Brain microvascular endothelial cell (primary cell): ENCODE data around the gene MALAT1.

Source experiments
- DNase-seq: peaks from one replicate; pipeline ENCODE4 v3.0.0-alpha.2; 2020
- H3K27ac ChIP-seq: fragments of 250-450 bp; sonication (Bioruptor Pico); 2 replicates; pipeline ENCODE4 v1.5.1; 2020; ENCODE audit warnings: mild to moderate bottlenecking, moderate library complexity
- H3K27me3 ChIP-seq: fragments of 250-450 bp; sonication (Bioruptor Pico); replicated peaks from 2 replicates; pipeline ENCODE4 v1.5.1; 2020; ENCODE audit warnings: mild to moderate bottlenecking
- H3K36me3 ChIP-seq: fragments of 250-450 bp; sonication (Bioruptor Pico); replicated peaks from 2 replicates; pipeline ENCODE4 v1.5.1; 2020; ENCODE audit warnings: mild to moderate bottlenecking
- H3K4me3 ChIP-seq: 2 replicates; pipeline ENCODE4 v1.5.1; 2011; ENCODE audit warnings: low read depth, mild to moderate bottlenecking, control low read depth, low read length, moderate library complexity
- in situ Hi-C: cut with HindIII; loops from 2 replicates; pipeline ENCODE4 v1.10.0; 2017; ENCODE audit warnings: low sequenced_read_pairs, low pct_ligation_motif_present
- TF ChIP-seq, protein P1 (sequence below): IDR thresholded peaks from 2 replicates; pipeline ENCODE4 v1.5.1; 2011; ENCODE audit warnings: low read depth, mild to moderate bottlenecking, moderate library complexity, low read length, control low read depth, inconsistent platforms; ENCODE audit errors: missing control alignments

The MALAT1 gene

DNA sequence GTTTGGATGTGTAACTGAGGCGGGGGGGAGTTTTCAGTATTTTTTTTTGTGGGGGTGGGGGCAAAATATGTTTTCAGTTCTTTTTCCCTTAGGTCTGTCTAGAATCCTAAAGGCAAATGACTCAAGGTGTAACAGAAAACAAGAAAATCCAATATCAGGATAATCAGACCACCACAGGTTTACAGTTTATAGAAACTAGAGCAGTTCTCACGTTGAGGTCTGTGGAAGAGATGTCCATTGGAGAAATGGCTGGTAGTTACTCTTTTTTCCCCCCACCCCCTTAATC is 2.3 kb downstream of the MALAT1 start:
- TF ChIP-seq, protein P1, sequence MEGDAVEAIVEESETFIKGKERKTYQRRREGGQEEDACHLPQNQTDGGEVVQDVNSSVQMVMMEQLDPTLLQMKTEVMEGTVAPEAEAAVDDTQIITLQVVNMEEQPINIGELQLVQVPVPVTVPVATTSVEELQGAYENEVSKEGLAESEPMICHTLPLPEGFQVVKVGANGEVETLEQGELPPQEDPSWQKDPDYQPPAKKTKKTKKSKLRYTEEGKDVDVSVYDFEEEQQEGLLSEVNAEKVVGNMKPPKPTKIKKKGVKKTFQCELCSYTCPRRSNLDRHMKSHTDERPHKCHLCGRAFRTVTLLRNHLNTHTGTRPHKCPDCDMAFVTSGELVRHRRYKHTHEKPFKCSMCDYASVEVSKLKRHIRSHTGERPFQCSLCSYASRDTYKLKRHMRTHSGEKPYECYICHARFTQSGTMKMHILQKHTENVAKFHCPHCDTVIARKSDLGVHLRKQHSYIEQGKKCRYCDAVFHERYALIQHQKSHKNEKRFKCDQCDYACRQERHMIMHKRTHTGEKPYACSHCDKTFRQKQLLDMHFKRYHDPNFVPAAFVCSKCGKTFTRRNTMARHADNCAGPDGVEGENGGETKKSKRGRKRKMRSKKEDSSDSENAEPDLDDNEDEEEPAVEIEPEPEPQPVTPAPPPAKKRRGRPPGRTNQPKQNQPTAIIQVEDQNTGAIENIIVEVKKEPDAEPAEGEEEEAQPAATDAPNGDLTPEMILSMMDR: no peak
- in situ Hi-C loops: no loop called here
- Histone ChIP-seq H3K27me3 (no peaks in the 10 kb centered on the region), H3K27ac (peak overlapping the region; percentile 93), H3K36me3 (peaks cover 68% of the 10 kb centered on the region), H3K4me3 (peak overlapping the region; percentile 99)
- no peak for DNase-seq

DNA sequence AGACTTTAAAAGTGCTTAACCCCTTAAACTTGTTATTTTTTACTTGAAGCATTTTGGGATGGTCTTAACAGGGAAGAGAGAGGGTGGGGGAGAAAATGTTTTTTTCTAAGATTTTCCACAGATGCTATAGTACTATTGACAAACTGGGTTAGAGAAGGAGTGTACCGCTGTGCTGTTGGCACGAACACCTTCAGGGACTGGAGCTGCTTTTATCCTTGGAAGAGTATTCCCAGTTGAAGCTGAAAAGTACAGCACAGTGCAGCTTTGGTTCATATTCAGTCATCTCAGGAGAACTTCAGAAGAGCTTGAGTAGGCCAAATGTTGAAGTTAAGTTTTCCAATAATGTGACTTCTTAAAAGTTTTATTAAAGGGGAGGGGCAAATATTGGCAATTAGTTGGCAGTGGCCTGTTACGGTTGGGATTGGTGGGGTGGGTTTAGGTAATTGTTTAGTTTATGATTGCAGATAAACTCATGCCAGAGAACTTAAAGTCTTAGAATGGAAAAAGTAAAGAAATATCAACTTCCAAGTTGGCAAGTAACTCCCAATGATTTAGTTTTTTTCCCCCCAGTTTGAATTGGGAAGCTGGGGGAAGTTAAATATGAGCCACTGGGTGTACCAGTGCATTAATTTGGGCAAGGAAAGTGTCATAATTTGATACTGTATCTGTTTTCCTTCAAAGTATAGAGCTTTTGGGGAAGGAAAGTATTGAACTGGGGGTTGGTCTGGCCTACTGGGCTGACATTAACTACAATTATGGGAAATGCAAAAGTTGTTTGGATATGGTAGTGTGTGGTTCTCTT is 2.8 kb downstream of the MALAT1 start:
- in situ Hi-C loops: no loop called here
- Histone ChIP-seq H3K27me3 (no peaks in the 10 kb centered on the region), H3K36me3 (peaks cover 71% of the 10 kb centered on the region), H3K4me3 (peak overlapping the region; percentile 99), H3K27ac (peak overlapping the region; percentile 93)
- DNase-seq: peak; percentile 44
- TF ChIP-seq, protein P1: no peak

DNA sequence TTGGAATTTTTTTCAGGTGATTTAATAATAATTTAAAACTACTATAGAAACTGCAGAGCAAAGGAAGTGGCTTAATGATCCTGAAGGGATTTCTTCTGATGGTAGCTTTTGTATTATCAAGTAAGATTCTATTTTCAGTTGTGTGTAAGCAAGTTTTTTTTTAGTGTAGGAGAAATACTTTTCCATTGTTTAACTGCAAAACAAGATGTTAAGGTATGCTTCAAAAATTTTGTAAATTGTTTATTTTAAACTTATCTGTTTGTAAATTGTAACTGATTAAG is 3.4 kb downstream of the MALAT1 start:
- in situ Hi-C loops: no loop called here
- H3K27me3 ChIP-seq: no peaks in the 10 kb centered on the region
- H3K36me3 ChIP-seq: peaks cover 71% of the 10 kb centered on the region
- peak overlapping the region; percentile 93 for H3K27ac ChIP-seq
- TF ChIP-seq, protein P1: no peak
- peak overlapping the region; percentile 99 for H3K4me3 ChIP-seq
- DNase-seq: no peak

DNA sequence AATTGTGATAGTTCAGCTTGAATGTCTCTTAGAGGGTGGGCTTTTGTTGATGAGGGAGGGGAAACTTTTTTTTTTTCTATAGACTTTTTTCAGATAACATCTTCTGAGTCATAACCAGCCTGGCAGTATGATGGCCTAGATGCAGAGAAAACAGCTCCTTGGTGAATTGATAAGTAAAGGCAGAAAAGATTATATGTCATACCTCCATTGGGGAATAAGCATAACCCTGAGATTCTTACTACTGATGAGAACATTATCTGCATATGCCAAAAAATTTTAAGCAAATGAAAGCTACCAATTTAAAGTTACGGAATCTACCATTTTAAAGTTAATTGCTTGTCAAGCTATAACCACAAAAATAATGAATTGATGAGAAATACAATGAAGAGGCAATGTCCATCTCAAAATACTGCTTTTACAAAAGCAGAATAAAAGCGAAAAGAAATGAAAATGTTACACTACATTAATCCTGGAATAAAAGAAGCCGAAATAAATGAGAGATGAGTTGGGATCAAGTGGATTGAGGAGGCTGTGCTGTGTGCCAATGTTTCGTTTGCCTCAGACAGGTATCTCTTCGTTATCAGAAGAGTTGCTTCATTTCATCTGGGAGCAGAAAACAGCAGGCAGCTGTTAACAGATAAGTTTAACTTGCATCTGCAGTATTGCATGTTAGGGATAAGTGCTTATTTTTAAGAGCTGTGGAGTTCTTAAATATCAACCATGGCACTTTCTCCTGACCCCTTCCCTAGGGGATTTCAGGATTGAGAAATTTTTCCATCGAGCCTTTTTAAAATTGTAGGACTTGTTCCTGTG is 3.9 kb downstream of the MALAT1 start:
- TF ChIP-seq, protein P1: no peak
- peak overlapping the region; percentile 99 for H3K4me3 ChIP-seq
- peak overlapping the region; percentile 93 for H3K27ac ChIP-seq
- H3K27me3 ChIP-seq: no peaks in the 10 kb centered on the region
- peak; percentile 41 for DNase-seq
- in situ Hi-C loops: no loop called here
- H3K36me3 ChIP-seq: peaks cover 71% of the 10 kb centered on the region

DNA sequence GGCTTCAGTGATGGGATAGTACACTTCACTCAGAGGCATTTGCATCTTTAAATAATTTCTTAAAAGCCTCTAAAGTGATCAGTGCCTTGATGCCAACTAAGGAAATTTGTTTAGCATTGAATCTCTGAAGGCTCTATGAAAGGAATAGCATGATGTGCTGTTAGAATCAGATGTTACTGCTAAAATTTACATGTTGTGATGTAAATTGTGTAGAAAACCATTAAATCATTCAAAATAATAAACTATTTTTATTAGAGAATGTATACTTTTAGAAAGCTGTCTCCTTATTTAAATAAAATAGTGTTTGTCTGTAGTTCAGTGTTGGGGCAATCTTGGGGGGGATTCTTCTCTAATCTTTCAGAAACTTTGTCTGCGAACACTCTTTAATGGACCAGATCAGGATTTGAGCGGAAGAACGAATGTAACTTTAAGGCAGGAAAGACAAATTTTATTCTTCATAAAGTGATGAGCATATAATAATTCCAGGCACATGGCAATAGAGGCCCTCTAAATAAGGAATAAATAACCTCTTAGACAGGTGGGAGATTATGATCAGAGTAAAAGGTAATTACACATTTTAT is 4.6 kb downstream of the MALAT1 start:
- in situ Hi-C loops: no loop called here
- H3K4me3 ChIP-seq: peak overlapping the region; percentile 99
- TF ChIP-seq, protein P1: no peak
- DNase-seq: no peak
- no peaks in the 10 kb centered on the region for H3K27me3 ChIP-seq
- peaks cover 71% of the 10 kb centered on the region for H3K36me3 ChIP-seq
- peak overlapping the region; percentile 93 for H3K27ac ChIP-seq
